Omental fat pad (tissue), 4 donors: ENCODE data around the gene IFNA16. TPM values are rescaled to one million over a fixed set of nuclear protein-coding genes. Genes with fewer than 3 reads are reported as not detected.
"Not testable (repeated sequence)": the region's sequence is repeated elsewhere in the genome, so short reads cannot be mapped to it uniquely, and the experiment has no call there.

Experiments
- ATAC-seq: fragments of 150-250 bp; one replicate; pipeline ENCODE4 v1.9.1; 2016; ENCODE audit warnings: mild to moderate bottlenecking, moderate library complexity; ENCODE audit not compliant: low FRiP score
- DNase-seq: peaks from one replicate; pipeline ENCODE4 v3.0.0-alpha.2; 2019; ENCODE audit warnings: low spot score
- CTCF ChIP-seq, 3 donors: fragments of 450-650 bp; IDR thresholded peaks; one replicate each; pipeline ENCODE4 v1.5.1; 2016 to 2017; ENCODE audit warnings: antibody characterized with exemption in 3 of 3, mild to moderate bottlenecking in 3 of 3, moderate library complexity in 2 of 3
- total RNA-seq, 4 donors: library from RNA; depleted of rRNA; stranded (reverse); fragments of >200 nt; gene quantifications; one replicate each; pipeline ENCODE4 v1.1.0, GENCODE V29; 2016

IFNA16 gene
- total RNA-seq, 4 donors from 2014 or later: not detected

DNA sequence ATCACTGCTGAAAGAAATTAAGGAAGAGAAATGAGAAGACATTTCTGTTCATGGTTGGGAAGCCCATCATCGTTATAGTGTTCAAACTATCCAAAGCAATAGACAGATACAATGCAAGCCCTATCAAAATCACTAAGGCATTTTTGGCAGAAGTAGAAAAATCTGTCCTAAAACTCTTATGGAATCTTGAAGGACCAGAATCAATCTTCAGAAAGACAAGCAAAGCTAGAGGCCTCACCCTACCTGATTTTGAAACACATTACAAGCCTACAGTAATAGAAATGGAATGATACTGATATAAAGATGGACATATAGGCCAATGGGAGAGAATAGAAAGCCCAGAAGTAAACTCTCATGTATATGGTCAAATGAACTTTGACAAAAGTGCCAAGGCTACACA is 45.8 kb downstream of the IFNA16 start:
- DNase-seq (no peak), ATAC-seq (no peak)
- TF ChIP-seq CTCF (IDR thresholded peaks at IDR 0.05): no peak

DNA sequence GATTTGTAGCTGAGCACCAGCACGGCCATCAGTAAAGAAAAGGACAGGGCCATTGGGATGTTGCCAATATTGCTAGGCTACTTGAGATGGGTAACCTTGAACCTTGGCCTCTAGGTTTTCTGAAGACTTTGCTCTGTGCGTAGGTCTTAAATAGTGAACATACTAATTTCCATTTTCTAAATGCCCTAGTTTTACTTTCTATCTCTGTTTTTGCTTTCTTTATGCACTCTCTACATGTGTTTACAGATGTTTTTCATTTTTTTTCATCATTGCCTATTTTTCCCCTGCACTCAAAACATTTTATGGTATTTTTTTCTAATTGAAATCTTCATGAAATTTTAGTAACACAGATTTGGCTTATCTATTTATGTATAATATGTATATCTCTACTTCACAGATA is 50.6 kb downstream of the IFNA16 start, which contains the start of gene IFNA21:
Gene IFNA21, minus strand, starts transcription at position 101 of the 400 bp plus-strand sequence. Its CDS starts 48 bp downstream, at position 53.
- not testable (repeated sequence) for DNase-seq, ATAC-seq

Other genes starting within 250 kb of the IFNA16 start
- 1 to 10 TPM; 4.1 to 6.6 (median 5.1) TPM for gene HACD4, start 185.7 kb downstream of the IFNA16 start, total RNA-seq
- not detected for gene IFNB1, start 139.4 kb downstream of the IFNA16 start, total RNA-seq
- gene IFNW1, start 75.5 kb downstream of the IFNA16 start, total RNA-seq: not detected
- gene IFNA21, start 50.7 kb downstream of the IFNA16 start, total RNA-seq: not detected
- gene IFNA4, start 29.7 kb downstream of the IFNA16 start, total RNA-seq: not detected
- gene IFNA7, start 15.1 kb downstream of the IFNA16 start, total RNA-seq: not detected
- gene IFNA10, start 10.2 kb downstream of the IFNA16 start, total RNA-seq: not detected
- not detected for gene IFNA17, start 10.9 kb upstream of the IFNA16 start, total RNA-seq
- not detected for gene IFNA14, start 22.7 kb upstream of the IFNA16 start, total RNA-seq
- under 1 TPM in 1 of 4 donors, not detected in 3; 0.84 TPM for gene IFNA5, start 88.0 kb upstream of the IFNA16 start, total RNA-seq
- gene KLHL9, start 118.1 kb upstream of the IFNA16 start, total RNA-seq: 10 to 100 TPM; 17.7 to 30.7 (median 19.4) TPM
- gene IFNA6, start 133.6 kb upstream of the IFNA16 start, total RNA-seq: not detected
- gene IFNA13, start 150.7 kb upstream of the IFNA16 start, total RNA-seq: not detected
- gene IFNA2, start 168.1 kb upstream of the IFNA16 start, total RNA-seq: under 1 TPM in 1 of 4 donors, not detected in 3; 0.75 TPM
- gene IFNA8, start 191.8 kb upstream of the IFNA16 start, total RNA-seq: not detected
- gene IFNA1, start 223.1 kb upstream of the IFNA16 start, total RNA-seq: not detected